IPS DF 19.7 (cell line): ENCODE data around the gene SYT2.
"Not testable (repeated sequence)": the region's sequence is repeated elsewhere in the genome, so short reads cannot be mapped to it uniquely, and the experiment has no call there.

ENCODE experiments used
- DNase-seq: peaks from one replicate; pipeline ENCODE4 v3.0.0-alpha.2; 2013; ENCODE audit warnings: low read depth, low spot score

The SYT2 gene

DNA sequence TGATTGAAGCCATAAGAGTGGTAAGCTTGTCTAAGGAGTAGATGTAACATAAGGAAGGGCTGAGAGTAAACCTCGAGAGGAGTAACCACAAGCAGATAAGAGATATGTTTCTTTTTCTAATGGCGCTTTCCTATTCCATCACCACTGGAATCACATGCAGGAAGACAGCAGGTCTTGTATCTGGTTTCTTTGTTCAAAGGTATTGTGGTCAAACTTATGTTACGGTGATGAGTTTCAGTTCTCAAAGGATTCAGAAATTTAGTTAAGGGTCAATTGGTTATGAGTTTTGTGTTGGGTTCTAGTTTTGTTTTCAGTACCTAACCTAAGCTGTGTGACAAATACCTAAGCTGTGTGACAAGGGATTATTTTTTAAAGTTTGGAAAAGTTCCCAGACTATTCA is 163.5 kb downstream of the SYT2 start:
- DNase-seq = not testable (repeated sequence)

- not testable (repeated sequence) for DNase-seq
These were observed 163.9 kb downstream of the SYT2 start for GRCh38 chr1:202546377-202546776.

GRCh38 chr1:202545647-202546303 is 164.5 kb downstream of the SYT2 start:
- DNase-seq = not testable (repeated sequence)

GRCh38 chr1:202544766-202545449 is 165.3 kb downstream of the SYT2 start:
- not testable (repeated sequence) for DNase-seq

GRCh38 chr1:202543537-202543936 is 166.7 kb downstream of the SYT2 start:
- DNase-seq = not testable (repeated sequence)

GRCh38 chr1:202542415-202542814 is 167.8 kb downstream of the SYT2 start:
- DNase-seq = not testable (repeated sequence)

DNA sequence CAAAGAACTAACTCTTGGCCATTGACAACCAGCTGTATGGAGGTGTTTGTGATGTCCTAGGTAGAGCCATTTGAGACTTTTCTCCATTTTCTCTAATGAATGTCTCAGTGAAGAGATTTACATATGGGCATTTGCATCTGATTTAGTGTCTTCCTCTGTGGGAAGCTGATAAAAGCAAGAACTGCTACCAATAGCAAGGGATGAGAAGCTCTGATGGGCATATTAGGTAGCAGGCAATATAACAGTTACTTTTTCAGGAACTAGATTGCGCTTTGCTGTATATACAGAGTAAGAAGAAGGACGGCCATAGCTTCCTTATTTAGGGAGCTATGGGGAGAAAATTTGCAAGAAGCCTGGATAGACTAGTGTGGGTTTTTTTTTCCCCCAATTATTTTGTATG is 169.4 kb downstream of the SYT2 start:
- DNase-seq = not testable (repeated sequence)
